H4 (cell line): ENCODE measurements around the gene DES. TPM values are rescaled to one million over a fixed set of nuclear protein-coding genes. Genes with fewer than 3 reads are reported as not detected.

Source experiments
- DNase-seq: peaks from one replicate; pipeline ENCODE4 v3.0.0-alpha.2; 2015; ENCODE audit warnings: low spot score
- total RNA-seq: library from RNA; depleted of rRNA; stranded (reverse); fragments of >200 nt; shearing (Covaris generic); gene quantifications from 2 replicates; pipeline ENCODE4 v1.2.3, GENCODE V29; 2014

The DES gene
- total RNA-seq, 1 experiment from 2014 or later = 1.2 TPM

GRCh38 chr2:219438453-219438852 lies 20.3 kb downstream of the DES start:
- DNase-seq = no peak

DNA sequence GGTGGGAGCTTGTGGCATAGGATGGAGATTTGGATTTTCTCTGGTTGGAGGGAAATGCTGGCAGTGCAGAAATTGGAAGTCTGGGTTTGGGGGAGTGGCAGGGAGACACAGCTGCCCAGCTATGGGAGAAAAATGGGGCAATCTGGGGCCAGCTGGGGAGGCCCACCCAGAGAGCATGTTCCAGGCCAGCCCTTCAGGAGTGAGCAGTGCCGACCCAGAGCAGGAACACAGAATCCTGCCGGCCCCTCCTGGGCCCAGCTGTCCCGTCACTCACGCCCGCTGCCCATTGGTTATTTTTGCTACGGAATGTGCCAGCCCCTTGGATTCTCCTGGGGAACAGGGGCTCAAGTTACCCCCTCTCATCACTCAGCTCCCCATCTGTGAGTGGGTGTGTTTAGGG lies 21.3 kb downstream of the DES start:
- DNase-seq = no peak

DNA sequence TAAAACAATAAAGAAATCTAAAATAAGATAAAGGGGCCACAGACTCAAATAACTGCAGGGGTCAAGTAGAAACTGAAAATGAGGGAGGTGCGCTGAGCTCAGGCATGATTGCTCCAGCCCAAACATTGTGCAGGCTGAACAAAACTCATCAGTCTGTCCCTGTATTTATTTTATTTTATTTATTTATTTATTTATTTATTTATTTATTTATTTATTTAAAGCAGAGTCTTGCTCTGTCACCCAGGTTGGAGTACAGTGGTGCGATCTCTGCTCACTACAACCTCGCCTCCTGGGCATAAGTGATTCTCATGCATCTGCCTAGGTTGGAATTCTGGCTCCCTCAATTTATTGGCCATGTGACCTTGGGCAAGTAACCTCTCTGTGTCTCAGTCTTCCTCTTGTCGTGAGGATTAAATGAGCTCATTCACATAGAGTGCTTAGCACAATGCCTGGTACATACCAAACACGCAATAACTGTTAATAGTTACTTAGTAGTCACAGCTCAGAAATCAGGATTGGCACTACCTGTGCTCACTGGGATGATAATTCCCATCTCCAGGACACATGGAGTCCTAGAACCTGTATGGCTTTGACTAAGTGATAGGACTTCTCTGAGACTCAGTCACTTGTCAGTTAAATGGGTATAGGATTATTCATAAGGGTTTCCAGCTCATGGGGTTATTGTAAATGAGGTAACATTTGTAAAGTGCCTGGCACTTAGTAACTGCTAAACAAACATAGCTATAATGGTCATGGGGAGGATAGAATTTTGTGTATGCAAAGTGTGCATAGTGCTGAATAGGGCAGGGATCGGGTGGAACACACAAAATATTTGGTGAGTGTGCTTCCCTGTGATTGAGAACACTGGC lies 22.4 kb downstream of the DES start:
- no peak for DNase-seq

- DNase-seq = peak; percentile 39
Observed at GRCh38 chr2:219441451-219442255, 23.5 kb downstream of the DES start.

- DNase-seq = no peak
Observed at GRCh38 chr2:219442256-219443015, 24.3 kb downstream of the DES start.

DNA sequence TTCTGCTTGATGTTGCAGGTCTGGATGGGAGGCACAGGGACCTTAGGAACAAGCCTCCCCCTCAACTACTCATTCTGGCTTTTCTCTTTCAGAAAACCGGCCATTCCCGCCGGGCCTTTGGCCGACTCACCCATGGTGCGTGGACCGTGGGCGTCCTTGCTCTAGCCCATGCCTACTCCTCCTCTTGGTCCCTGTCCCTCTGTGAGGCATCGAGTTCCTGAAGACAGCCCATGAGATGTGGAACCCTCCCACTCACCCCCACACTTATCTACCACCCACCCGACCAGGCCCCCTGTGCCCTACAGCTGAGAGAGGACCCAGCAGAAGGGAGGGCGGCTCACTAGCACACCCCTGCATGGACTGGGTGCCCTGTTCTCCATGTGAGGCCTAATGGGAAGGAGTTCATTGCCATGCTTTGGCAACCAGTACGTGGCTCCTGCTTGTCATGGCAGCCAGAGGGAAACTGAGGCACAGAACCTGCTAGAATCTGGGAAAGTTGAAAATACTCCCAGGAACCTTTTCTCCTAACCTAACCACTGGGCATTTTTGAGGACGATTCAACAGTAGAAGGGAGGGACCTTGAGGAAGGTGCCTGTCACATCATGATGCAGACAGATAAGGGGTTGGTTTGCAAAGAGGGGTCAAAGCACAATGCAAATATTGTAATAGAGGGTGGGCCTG lies 25.0 kb downstream of the DES start:
- no peak for DNase-seq

GRCh38 chr2:219443697-219444023 lies 25.5 kb downstream of the DES start:
- DNase-seq = no peak

DNA sequence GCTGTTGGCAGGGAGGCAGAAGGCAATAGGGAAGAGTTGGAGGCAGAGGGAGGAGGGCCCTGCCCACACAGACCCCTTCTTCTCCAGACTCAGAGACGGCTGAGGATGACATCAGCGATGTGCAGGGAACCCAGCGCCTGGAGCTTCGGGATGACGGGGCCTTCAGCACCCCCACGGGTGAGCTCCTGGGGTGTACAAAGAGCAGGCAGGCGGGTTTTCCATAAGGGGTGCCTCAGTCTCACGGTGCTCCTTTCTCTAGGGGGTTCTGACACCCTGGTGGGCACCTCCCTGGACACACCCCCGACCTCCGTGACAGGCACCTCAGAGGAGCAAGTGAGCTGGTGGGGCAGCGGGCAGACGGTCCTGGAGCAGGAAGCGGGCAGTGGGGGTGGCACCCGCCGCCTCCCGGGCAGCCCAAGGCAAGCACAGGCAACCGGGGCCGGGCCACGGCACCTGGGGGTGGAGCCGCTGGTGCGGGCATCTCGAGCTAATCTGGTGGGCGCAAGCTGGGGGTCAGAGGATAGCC lies 26.5 kb downstream of the DES start:
- DNase-seq = no peak

DNA sequence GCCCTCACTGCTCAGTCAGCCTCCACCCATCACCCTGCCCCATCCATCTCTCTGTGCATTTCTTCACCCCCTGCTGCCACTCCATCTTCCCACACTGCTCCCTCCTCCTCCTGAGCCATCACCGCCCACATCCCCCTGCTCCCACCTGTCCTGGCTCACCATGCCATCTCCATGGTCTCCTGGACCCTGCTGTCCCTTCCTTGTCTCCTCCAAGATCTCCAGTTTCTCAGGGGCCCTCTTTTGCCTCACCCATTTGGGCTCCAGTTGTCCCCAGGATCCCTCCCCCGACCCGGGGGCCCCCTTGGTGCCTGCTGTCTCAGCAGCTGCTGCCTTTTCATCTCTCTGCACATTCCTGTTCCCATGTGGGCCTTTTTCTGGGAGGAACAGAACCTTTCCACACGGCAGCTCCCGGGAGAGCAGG lies 27.1 kb downstream of the DES start:
- DNase-seq = no peak

DNA sequence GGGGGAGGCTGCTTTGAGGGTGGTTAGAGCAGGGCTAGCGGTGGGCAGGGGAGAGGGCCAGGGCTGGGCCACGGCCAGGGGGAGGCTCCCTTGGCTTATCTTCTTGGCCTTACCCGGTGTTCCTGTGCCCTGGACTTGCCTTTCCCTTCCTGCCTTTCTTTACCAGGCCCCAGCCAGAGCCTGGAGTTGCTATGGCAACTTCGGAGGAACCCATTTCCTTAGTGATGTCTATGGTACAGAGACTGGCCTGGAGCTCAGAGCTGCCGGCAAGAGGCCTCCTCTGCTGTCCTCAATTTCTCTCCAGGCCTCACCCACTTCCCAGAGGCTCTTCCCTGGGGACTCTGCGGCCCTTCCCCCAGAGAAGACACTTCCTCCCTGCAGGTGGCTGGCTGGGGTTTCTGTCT lies 27.9 kb downstream of the DES start:
- no peak for DNase-seq

DNA sequence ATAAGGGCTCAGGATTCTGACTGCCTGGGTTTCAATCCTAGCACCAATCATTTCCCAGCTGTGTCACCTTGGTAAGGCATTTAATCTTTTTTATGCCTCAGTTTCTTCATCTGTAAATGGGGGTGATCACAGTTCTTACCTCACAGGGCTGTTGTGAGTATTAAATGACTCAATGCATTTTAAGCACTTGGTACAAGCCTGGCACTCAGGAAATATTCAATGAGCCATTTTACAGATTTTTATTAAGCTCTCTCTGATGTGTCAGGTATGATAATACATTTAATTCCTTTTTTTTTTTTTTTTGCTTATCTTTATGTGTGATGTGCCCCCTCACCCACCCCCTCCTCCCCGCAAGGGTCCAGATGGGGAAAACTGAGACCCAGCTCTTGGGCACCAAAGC lies 28.5 kb downstream of the DES start:
- DNase-seq = no peak

DNA sequence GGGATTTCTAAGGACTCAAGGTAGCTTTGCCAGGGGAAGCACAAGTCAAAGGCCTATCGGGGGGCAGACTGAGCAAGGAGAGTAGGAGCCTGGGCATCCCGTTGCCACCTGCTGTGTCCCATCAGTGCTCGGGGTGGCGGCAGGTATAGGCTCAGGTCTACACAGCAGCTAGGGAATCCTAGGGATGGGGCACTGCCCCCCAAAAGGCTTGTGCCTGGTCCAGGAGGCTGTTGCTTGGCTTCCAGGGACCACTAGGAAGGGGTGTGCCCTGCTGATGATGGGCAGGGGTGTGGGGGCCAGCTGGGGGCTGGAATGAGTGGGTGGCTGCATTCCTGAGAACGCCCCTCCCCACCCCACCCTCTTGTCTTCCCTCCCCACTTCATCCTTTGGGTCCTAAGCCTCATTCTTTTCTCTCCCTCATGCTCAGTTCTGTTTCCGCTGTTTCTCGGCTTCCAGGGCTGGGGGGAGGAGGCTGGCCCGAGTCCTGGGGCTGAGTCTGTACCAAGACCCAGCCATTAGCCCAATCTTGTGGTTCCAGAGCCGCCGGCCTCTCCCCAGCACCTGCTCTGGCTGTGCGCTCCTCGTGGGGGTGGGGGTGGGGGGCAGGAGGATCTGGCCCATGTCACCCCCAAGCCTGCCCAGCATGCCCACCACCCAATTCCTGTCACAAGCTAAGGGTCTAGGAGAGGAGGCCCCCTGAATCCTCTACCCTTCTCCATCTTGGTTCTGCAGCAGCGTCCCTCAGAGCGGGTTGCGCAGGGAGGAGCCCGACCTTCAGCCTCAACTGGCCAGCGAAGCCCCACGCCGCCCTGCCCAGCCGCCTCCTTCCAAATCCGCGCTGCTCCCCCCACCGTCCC lies 29.3 kb downstream of the DES start:
- no peak for DNase-seq

DNA sequence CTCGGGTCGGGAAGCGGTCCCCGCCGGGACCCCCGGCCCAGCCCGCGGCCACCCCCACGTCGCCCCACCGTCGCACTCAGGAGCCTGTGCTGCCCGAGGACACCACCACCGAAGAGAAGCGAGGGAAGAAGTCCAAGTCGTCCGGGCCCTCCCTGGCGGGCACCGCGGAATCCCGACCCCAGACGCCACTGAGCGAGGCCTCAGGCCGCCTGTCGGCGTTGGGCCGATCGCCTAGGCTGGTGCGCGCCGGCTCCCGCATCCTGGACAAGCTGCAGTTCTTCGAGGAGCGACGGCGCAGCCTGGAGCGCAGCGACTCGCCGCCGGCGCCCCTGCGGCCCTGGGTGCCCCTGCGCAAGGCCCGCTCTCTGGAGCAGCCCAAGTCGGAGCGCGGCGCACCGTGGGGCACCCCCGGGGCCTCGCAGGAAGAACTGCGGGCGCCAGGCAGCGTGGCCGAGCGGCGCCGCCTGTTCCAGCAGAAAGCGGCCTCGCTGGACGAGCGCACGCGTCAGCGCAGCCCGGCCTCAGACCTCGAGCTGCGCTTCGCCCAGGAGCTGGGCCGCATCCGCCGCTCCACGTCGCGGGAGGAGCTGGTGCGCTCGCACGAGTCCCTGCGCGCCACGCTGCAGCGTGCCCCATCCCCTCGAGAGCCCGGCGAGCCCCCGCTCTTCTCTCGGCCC lies 30.1 kb downstream of the DES start:
- no peak for DNase-seq

DNA sequence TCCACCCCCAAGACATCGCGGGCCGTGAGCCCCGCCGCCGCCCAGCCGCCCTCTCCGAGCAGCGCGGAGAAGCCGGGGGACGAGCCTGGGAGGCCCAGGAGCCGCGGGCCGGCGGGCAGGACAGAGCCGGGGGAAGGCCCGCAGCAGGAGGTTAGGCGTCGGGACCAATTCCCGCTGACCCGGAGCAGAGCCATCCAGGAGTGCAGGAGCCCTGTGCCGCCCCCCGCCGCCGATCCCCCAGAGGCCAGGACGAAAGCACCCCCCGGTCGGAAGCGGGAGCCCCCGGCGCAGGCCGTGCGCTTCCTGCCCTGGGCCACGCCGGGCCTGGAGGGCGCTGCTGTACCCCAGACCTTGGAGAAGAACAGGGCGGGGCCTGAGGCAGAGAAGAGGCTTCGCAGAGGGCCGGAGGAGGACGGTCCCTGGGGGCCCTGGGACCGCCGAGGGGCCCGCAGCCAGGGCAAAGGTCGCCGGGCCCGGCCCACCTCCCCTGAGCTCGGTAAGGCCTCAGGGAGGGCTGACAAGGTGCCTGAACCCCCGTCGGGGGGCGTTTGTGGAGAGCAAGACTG lies 30.7 kb downstream of the DES start:
- DNase-seq = no peak

DNA sequence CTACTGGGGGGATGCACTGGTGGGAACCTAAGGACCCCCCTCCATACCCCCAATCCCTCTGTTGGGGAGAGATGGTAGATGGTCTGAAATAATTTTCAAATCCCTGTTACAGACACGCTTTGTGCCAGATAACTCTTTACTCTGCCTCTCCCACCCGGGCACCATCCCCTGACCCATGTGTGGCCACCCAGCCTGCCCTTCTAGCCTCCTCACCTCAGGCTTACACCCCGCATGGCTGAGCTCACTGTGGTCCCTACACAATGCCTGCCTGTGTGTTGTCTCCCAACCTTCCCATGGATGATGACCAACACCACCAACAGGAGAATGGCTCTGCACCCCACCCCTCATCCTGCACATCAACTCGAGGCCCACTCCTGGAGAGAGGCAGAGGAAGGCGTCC lies 31.4 kb downstream of the DES start:
- DNase-seq = no peak

DNA sequence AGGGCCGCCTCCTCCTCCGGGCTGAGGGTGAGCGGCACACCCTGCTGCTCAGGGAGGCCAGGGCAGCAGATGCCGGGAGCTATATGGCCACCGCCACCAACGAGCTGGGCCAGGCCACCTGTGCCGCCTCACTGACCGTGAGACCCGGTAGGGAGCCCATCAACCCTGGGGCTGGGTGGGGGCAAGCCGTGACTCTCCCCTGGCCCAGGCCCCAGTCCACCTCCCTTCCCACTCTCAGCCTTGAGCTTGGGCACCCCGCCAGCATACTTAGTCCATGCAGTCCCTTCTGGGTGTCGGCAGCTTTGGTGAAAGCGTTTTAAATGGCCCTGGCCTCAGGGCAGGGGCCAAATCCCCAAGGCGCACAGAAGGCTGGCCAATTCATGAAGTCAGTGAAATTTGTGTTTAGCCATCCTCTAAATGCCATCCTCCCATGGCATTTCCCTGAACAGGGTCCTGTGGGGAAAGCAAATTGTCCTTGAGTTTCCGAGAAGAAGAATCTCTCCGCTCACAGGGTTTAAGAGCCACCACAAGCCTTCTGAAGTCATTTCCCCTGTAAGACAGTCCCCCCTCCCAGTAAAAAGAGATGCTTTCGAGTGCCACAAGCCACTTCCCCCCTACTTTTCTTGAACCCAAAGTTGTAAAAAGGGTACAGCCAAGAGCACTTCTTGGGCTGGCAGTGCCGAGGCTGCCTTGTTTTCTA lies 33.6 kb downstream of the DES start:
- no peak for DNase-seq

DNA sequence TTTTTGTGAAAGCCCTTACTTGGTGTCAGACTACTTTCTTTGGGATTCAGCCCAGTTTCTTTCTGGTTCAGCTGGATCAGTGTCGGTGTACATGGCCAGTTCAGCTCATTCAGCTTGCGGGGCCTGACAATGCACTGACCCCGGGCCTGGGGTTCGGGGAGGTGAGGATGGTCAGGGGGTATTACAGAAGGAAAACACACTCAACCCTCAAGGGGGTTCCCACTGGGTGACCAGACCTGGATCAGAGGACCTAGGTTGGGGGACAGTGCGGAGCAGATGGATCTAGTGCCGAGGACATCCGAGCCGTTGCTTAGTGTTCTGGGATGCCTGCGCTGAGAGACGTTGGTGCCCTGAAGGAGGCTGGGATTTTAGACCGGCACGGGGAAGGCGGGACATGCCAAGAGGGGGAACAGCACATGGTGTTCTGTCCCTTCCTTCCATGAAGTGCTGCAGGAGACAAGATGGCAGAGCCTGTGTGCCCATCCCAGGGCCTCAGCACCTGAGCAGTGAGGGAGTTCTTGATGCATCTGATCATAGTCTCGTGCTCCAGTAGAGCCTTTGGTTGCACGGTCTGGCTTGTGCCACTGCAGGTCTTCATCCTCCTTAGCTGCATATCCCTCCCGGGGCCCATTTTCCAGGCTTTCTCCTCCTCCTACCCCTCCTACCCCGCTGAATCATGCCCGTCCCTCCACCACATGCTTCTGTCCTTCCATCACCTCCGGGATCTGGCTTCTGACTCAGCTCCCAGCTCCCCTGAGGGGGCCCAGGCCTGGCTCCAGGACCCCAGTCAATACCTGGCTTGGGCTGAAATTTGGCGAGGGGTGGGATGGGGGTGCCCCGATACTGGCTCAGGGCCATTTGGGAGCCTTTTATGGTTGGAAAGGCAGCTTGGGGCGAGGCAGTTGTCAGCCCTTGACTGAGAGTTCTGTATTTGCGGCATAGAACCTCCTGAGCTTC lies 34.5 kb downstream of the DES start:
- DNase-seq = peak; percentile 91
